SKM-1 (cell line): ENCODE data around the gene RNF213.

ENCODE experiments used
- DNase-seq: peaks from one replicate; lab custom pipeline; 2025; ENCODE audit not compliant: unreplicated experiment; lab: John Stamatoyannopoulos, UW

RNF213 gene

DNA sequence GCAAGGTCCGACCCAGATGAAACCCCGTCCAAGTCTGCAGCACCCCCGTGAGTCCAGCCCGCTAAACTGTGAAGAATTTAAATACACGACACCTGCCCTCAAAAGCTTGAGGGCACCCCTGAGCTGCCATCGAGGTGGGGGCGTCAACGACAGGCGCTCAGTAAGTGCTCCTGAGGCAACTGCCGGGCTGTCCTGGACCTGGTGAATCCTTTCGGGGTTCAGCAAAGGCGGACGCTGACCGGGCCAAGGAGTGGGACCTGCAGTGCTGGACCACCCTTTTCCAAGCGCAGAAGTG lies 153.8 kb downstream of the RNF213 start:
- DNase-seq, result no peak

DNA sequence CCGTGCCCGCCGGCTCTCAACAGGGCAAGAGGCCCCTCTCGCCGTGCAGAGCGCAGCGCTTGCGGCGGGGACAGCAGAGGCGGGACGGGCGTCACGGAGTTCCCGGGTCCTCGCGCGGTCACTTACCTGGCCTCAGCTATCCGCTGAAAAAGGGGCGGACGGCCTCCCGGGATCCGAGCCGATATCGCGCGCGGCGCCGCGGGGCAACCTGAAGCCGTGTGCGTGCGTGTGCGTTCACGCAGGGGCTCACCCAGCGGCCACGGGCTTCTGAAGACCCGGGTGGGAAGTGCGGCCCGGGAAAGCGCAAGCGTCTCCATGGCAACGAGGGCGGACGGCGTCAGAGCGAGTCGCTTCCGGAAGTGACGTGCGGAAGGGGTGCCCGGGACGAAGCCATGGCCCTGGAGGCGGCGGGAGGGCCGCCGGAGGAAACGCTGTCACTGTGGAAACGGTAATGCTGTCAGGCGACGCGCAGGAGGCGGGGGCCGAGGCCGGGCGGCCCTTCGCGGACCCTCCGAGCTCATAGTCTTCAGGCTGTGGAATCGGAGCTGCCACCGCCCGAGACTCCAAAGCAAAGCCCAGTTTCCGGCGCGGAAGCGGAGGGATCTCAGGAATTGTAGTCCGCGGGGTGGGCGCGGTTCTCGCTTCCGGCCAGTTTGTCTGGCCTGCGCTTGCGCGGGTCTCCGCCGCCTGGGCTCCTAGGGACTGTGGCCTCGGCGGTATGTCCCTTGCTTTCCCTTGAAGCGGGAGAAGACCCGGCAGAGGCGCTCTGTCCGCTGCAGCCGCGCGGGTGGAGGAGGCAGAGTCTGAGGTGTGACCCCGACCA lies 154.4 kb downstream of the RNF213 start, which contains the start of gene ENDOV:
Gene ENDOV, plus strand, starts transcription at position 365 of the 823 bp plus-strand sequence. Its CDS starts 28 bp downstream, at position 393.
- peak; percentile 83 for DNase-seq

DNA sequence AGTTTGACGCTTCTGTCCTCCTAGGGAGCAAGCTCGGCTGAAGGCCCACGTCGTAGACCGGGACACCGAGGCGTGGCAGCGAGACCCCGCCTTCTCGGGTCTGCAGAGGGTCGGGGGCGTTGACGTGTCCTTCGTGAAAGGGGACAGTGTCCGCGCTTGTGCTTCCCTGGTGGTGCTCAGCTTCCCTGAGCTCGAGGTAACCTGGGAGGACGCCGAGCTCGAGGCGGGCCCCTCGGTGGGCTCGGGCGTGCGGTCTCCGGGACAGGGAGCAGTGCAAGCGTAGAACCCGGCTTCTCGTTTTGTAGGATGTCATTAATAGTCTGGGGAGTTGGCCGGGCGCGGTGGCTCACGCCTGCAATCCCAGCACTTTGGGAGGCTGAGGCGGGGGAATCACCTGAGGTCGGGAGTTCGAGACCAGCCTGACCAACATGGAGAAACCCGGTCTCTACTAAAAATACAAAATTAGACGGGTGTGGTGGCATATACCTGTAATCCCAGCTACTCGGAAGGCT lies 155.0 kb downstream of the RNF213 start:
- DNase-seq, result no peak

DNA sequence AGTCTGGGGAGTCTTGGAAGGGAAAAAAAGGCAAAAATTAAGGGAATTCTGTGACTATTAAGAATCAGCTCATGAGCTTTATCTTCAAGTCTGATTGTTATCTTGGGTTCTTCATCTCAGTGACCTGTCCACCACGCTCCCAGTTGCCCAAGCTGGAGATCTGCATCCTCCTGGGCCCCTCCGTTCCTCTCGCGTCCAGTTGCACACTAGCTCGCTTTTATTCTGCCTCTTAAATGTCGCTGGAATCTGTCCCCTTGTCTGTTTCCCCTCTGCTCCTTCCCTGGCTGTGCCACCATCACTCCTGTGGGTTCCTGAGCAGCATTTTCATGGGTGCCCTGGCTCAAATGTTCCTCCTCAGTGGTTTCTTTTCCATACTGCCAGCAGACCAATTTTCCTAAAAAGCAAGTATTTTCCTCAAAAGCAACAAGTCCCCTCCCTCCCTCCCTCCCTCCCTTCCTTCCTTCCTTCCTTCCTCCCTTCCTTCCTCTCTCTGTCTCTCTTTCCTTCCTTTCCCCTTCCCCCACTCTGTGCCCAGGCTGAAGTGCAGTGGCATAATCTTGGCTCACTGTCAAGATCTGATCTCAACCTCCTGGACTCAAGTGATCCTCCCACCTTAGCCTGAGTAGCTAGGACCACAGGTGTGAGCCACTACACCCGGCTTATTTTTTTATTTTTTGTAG lies 155.7 kb downstream of the RNF213 start:
- no peak for DNase-seq

DNA sequence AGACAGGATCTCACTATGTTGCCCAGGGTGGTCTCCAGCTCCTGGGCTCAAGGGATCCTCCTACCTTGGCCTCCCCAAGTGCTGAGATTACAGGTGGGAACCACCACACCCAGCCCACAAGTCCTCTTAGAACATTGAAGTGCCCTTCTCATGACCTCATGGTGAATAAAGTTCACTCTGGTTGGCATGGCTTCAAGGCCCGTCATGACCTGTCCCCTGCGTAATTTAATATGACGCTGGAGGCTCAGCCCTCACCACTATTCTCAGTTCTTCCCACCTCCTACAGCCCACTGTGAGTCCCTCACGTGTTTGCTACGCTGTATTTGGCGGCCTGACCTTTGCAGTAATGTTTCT lies 156.3 kb downstream of the RNF213 start:
- DNase-seq, result no peak

DNA sequence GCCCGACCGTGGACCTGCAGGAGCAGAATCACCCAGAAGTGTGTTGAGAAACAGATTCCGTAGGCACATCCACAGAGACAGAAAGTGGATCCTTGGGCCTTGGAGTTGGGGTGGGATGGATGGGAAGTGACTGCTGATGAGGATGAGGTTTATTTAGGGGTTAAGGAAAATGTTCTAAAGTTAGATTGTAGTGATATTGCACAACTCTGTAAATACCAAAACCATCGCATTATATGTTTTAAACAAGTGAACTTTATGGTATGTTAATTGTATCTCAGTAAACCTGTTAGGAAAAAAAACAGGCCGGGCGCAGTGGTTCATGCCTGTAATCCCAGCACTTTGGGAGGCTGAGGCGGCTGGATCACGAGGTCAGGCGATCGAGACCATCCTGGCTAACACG lies 157.9 kb downstream of the RNF213 start:
- no peak for DNase-seq

DNA sequence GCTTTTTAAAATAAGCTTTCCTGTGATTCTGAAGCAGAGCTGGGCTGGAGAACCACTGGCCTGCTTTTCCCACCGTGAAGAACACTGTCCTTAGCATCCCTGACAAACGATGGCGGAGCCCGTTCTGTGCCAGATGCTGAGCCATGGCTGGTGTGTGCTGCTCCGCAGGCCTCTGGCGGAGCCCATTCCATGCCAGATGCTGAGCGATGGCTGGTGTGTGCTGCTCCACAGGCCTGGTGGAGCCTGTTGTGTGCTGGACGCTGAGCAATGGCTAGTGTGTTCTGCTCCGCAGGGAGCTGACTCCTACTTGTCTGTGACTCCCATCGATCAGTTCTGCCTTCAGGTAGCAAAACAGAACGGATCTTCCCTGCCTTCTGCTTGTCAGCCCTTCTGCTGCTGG lies 158.6 kb downstream of the RNF213 start:
- DNase-seq, result no peak

DNA sequence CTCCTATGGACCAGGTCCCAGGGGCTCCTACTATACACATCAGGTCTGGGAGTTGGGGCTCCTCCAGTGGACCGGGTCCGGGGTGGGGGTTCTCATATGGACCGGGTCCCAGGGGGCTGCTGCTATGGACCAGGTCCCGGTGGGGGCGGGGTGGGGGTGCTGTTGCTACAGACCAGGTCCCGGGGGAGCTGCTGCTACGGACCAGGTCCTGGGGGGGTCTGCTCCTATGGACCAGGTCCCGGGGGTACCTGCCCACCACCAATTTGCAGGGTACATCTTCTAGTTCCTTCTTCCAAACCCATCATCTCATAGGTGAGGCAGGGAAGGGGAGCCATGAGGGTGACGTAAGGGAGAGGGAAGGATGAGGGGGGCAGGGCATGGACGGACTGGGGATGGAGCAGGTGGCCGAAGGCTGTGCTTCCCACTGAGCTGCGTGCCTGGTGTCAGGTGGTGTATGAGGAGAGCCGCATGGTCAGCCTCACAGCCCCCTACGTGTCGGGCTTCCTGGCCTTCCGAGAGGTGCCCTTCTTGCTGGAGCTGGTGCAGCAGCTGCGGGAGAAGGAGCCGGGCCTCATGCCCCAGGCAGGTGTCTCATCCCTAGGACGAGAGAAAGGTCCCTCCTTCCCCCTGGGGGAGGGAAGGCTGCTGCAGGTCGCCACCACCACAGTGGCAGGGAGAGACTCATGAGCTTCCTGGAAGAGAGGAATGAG lies 160.9 kb downstream of the RNF213 start:
- no peak for DNase-seq

DNA sequence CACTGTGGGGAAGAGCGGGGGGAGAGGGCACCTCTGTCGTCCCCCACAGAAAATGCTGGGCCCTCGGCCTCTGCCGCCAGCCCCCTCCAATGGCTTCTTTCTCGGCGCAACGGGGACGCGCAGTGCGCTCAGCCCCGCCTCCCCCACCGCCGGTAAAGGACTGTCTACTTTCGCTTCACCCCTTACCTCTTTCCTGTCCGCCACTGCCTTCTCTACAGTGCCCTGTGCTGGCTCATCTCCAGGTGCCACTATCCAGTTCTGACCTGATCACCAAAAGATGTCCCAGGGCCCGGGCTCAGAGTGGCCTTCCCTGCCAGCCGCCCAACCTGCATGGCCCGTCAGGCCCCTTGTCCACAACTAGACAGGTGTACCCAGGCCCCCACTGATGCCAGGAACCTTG lies 161.6 kb downstream of the RNF213 start:
- no peak for DNase-seq

DNA sequence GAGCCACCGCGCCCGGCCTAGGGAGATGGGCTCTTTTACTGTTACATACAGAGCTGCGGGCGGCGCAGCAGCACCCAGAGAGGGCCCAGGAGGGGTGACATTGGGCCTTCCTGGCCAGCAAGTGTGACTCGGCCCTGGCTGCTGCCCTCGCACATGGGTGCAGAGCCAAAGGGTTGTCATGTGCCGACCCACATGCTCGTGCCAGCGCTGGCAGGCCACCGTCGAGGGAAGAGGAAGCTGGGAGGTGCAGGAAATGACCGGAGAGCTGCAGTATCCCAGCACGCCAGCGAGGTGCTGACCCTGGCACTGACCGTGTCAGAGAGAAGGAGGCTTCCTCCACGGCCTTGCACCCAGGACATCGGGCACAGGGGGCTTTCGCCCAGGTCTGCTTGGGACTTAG lies 162.3 kb downstream of the RNF213 start:
- no peak for DNase-seq

DNA sequence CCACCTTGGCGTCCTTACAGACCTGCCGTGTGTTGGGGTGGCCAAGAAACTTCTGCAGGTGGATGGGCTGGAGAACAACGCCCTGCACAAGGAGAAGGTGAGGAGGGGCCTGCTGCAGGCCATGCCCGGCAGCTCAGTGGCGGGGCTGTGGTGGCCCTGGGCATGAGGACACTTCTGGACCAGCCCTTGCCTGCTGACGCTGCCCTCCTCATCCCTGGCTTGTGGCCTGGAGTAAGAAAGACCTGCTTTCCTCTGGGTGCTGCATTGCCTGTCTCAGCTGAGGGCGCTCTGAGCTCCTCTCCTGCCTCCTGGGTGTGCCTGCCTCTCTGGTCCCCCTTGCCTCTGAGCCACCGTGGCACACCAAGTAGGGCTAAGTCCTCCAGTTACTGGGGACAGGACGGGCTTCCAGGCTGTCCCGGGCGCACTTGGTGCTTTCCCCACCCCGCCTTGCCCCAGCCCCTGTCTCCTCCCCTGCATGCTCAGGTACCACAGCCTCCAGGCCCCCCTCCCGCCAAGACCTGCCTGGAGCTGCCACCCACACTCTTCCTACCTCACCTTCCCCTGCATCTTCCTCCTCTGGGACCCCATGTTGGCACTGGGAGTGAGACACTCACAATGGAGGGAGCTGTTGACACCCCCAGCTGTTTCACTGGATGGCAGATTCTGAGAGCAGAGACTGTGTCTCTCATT lies 163.0 kb downstream of the RNF213 start:
- DNase-seq, result no peak

DNA sequence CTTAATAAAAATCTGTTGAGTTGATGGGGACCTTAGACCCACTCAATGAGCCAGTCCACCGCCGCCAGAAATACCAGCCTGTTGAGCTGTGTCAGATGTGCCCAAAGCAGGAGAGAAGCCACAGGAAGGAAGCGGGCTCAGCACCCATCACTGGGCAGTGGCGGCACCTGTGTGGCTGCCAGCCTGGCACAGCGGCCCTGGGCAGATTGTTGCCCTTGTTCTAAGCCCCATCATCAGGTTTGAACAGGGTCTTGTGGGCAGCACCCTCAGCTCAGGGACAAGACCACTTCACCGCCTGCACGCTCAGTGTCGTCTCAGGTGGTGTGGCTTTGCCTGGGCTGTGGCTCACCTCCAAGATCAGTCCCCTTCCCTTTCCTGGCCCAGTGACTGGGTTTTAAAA lies 163.6 kb downstream of the RNF213 start:
- DNase-seq, result no peak

DNA sequence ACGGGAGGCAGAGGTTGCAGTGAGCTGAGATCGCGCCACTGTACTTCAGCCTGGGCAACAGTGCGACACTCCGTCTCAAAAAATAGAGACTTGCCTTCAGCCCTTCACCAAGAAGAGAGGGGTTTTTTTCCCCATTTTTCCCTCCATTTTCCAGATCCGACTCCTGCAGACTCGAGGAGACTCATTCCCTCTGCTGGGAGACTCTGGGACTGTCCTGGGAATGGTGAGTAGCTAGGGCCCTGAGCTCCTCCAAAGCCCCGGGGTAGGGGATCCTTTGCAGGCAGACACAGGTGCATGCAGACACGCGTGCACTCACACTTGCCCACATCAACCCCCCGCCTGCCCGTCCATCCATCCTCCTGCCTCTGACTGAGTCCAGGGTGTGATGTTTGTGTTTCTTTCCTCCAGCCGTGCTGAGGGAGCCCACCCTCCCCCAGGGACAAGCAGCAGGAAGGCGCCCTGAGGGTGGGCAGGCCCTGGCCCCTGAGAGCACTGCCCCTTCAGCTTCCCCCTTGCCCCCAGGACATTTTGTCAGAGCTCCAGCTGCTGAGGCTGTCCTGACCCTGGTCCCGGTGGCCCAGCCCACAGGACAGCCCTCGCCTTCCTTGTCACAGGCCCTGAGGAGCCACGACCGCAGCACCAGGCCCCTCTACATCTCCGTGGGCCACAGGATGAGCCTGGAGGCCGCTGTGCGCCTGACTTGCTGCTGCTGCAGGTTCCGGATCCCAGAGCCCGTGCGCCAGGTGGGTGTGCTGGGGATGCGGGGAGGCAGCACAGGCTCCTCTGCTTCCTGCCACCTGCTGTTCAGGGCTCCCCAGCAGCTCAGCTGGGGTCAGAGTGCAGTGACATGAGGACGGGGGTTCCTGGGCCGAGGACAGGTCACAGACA lies 164.5 kb downstream of the RNF213 start:
- DNase-seq, result no peak

DNA sequence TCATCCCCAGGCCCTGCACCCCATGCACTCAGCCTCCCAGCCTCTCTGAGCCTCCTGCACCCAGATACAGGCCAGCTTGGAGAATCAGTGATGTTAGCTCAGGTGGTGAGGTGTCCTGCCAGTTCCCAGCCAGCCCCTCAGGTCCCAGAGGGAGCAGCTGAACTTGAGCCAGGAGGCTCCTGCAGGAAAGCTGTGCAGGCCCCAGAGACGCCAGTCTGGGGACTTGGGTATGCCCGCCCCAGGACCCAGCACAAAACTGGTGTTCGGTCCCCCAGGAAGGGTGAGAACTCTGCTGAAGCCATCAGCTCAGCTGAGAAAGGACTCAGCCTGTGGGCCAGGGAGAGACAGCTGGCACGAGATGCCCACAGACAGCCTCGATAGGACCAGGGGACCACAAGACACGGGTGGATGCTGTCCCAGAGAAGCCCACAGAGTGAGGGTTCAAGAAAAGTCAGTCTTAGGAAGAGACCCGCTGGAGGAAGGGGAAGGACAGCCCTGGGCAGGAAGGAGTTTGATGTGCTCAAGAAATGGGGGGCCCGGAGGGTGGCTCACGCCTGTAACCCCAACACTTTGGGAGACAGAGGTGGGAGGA lies 165.3 kb downstream of the RNF213 start:
- no peak for DNase-seq

DNA sequence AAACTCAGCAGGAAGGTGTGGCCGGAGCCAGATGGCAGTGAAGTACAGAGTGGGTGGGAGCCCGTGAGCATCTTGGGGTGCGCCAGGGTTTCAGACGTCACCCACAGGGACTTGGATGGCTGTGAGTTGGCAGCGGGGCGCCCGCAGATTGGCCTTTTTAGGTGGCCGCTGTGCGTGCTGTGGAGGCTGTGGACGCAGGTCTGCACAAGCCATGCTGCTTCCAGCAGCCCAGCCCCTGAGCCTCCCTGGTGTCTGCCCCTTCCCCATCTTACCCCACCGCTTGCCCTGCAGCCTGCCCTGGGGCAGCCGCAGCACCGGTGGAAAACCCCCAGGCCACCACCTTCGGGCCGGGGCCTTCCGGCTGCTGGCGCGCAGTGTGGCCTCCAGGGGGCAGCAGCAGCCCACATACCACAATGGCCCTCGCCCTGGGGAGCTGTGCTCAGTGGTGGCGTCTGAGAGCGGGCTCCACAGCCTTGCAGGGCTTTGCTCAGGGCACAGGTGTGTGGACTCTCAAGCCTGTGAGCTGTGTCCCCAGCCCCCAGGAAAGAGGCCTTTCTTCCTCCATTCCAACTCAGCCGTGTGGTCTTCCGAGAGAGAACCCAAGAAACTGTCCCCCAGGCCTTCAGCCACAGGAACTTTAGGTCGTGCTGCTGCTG lies 166.1 kb downstream of the RNF213 start:
- peak; percentile 36 for DNase-seq

DNA sequence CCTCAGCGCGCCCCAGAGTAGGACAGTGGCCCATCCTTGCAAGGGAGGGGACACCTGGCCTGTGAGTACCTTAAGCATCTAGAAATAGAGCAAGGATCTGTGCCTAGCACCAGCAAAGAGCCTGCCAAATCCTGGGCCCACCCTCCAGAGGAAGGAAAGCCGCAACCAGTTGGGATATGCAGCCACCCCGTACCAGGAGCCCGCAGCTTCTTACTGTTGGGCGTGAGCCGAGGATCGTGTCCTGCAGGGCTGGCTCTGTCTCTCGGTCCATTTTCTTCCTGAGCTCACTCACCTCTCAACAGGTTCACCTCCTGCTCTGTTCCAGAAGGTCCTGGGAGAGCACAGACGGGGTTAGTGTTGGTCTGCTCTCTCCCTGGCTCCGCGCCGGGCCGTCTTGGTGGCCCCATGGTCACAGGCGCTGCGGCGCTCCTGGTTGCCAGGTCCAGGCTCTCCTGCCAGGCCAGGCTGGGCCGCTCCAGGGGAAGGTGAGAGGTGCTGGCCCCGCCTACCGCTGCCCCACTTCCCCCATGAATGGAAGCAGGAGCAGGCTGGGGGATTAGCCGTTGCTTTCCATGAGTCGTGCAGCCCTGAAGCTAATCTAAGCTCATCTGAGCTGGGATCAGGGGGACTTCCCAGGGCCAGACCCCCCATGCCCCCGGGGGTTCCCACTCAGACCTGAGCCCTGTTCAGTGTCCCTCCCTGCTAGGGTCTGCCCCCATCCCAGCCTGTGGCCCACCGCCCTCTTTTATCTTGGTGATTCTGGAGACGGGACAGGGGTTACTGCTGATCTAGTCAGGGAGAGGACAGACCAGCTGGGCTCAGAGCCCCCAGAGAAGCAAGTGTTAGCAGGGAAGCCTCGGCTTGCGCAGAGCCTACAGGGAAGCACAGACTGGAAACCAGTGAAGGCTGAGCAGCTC lies 167.0 kb downstream of the RNF213 start:
- DNase-seq, result no peak

DNA sequence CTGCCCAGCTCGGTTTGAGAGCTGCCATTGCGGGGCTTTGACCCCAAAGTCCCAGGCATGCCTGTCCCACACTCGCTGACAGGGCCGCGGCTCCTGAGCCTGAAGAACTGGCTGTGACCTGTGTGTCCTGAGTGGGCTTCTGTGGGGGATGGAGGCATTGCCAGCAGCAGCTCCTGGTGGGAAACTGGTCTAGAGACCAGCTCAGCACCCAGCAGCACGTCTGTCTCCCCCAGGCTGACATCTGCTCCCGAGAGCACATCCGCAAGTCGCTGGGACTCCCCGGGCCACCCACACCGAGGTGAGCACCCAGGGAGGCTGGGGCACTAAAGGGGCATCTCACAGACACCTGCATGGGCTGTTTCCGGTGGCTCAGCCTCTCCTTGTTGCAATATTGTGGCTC lies 167.7 kb downstream of the RNF213 start:
- no peak for DNase-seq

DNA sequence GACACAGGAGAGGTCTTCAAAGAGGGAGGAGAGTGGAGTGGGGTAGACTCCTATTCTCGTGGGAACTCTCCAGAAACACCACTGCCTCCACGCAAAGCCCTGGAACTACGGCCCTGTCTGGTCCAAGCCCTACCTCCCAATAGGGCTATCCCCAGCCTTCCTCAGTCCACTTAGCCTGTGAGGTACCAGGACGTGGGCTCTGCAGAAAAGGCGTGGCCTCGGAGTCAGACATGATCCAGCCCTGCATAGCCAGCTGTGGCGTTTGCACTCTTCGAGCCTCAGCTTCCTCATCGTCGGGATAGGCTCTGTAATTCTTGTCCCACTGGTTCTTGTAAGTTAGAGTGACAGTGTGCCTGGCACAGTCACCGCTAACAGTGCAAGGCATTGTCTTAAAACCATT lies 168.1 kb downstream of the RNF213 start:
- DNase-seq, result no peak
